ENCODE results near the gene COL1A1.

COL1A1 gene

GRCh38 chr17:50155115-50155819, 46.2 kb downstream of the COL1A1 start:
- no peak for DNase-seq (ENCODE audit: low read depth in 2 of 2)

DNA sequence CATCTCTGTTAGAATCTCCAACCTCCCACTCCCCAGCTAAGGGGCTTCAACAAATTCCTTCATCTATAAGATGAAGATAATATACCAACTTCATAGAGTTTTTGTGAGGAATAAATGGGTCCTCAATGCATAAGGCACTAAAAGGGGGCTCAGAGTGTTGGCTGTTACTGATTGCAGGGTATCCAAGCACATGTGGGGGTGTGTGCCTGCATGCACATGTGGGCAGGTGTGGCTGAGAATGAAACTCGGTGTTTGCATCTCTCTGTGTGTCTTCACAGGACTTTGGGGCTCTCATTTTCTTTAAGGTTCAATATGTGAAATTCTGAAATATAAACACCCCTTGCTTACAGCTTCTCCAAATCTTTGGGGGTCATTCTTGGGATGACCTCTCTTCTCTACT, 46.8 kb downstream of the COL1A1 start:
- DNase-seq (ENCODE audit: low read depth in 2 of 2): no peak

GRCh38 chr17:50153650-50154575, 47.5 kb downstream of the COL1A1 start:
- DNase-seq (ENCODE audit: low read depth in 2 of 2): no peak

- DNase-seq (ENCODE audit: low read depth in 2 of 2): no peak
Observed at GRCh38 chr17:50152736-50153135, 48.7 kb downstream of the COL1A1 start.

GRCh38 chr17:50151937-50152547, 49.4 kb downstream of the COL1A1 start:
- peak in 1 of 2 donors; percentile 54 for DNase-seq (ENCODE audit: low read depth in 2 of 2)

DNA sequence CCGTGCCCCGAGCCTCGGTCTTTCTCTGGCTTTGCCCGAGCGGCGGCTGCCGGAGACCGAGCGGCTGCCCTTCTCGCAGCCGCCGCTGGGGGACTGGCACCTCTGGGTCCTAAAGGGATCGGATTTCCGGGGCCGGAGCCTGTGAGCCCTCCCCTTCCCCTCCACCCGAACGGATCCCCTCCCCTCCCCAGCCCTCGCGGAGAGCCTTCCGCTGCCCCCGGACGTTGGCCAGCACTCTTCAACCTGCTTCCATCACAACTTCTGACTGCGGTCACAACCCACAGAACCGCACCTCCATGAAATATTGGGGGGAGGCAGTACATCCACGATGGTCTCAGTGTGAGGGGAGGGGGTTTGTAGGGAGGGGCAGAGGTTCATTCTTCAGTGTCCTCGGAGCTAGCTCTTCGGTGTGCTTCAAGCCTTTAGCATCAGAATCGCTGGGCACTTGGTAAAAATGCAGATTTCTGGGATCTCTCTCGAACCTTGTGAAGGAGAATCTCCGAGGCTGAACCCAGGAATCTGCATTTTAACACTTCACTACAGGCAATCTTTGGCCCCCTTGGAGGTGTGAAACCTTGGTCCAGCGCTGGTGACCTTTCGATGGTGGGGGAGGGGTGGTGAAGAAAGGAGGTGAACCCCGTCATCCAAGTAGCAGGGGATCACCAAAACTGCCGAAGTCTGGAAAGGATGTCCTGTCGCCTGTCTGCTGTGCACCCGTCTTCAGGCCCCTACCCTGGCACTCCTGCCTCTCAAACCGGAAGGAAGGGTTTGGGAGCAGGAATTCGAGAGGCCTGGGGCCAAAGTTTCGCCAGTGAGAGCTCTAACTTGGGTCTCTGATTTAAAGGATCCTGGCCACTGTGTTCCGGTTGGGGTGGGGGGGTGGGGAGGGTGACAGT, 50.1 kb downstream of the COL1A1 start:
- peak; percentile 83 to 87 for DNase-seq (ENCODE audit: low read depth in 2 of 2)

- no peak for DNase-seq (ENCODE audit: low read depth in 2 of 2)
Observed at GRCh38 chr17:50150354-50151040, 50.9 kb downstream of the COL1A1 start, which contains the start of gene PPP1R9B. Gene PPP1R9B (minus strand): TSS chr17:50150677. CDS start chr17:50150513, 164 bp downstream.

GRCh38 chr17:50149417-50150353, 51.7 kb downstream of the COL1A1 start:
- no peak for DNase-seq (ENCODE audit: low read depth in 2 of 2)

DNA sequence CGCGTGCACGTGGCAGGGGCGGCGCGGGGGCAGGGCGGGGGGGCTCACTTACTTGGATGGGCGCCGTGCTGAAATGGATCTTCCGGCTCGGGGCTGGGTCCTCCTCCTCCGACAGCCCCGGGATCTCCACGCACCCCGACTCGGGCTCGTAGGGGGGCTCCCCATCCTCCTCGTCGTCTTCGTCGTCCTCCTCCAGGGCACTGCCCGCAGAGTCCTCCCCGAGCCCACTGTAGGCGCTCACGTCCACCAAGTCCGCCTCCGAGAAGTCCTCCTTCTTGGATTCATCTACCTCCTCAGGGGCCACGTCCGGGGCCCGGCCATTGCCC, 52.4 kb downstream of the COL1A1 start:
- no peak for DNase-seq (ENCODE audit: low read depth in 2 of 2)

- peak; percentile 71 to 74 for DNase-seq (ENCODE audit: low read depth in 2 of 2)
Observed at GRCh38 chr17:50148226-50149090, 53.0 kb downstream of the COL1A1 start.

DNA sequence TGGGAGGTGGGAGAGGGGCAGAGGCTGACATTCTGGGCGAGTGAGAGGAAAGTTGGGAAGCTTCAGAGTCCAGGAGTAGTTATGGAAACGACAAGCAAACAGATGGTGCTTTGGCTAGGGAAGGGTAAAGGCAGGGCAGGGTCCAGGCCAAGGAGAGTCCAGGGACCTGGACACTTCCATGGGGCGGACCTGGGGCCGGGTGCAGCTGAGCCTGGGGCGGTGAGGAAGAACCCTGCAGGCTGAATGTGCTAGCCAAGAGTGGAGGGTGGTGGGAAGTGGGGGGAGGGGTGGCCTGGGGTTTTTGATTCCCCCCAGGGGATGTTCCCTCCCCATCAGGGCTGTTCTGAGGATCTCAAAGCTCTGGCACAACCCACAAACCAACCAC, 53.6 kb downstream of the COL1A1 start:
- DNase-seq (ENCODE audit: low read depth in 2 of 2): no peak

DNA sequence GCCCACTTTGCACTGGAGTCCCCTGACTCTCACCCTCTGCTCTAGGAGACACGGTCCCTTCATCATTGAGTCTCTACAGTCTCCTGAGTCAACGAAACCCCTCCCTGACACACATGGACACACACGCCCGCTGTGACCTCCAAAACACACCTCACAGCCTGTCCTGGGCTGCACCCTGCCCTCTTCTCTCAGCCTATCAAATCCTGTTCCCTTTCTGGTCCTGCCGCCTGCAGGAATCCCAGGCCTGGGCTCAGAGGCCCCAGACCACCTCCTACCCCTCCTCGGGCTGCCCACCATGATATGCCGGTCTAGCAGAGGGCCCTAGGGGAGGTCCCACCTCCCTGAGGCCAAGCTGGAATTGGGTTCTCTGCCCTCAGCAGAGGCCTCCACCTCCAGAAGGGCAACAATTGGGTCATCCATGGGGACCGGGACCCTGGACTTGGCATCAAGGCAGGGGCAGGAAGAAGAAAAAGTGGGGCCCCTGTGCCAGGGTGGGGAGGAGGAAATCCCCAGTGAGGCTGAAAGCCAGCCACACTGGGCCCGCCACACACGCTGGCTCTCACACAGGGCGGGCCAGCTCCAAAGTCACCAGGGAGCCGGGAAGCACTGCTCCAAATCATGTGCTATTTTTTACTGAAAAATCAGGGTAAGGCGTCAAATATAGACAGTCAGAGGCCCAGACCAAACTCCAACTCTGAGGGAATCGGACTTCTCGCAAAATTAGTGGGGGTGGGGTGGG, 54.3 kb downstream of the COL1A1 start:
- DNase-seq (ENCODE audit: low read depth in 2 of 2): no peak

DNA sequence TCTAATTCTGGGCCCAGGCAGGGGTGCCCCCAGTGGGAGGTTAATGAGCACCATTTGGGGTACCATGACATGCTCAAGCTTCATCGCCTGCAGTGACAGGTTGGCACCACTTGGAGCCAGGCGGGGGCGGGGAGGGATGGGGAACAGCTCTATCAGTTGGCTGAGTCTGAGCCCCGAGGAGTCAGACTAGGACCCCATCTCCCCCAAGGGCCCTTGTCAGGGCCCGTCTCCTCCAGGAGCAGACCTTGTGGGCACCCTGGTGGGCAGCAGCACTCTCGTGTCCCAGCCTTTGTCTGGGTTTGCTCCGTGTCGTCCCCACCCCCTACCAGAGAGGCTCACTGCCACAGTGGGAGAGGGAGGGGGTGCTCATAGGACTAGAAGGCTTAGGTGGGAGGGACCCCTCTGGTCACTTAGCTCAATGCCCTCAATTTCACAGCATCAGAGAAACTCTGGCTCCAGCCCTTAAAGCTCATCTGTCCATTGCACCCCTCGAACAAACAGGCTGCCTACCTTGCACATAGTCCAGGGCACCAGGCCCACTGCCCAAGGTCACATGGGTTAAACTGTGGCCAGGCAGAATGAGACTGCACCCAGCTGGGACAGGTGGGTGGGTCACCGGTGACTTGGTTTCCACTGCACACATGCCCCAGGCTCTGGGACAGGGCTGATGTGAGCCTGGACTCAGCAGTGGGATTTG, 55.1 kb downstream of the COL1A1 start:
- DNase-seq (ENCODE audit: low read depth in 2 of 2): no peak

DNA sequence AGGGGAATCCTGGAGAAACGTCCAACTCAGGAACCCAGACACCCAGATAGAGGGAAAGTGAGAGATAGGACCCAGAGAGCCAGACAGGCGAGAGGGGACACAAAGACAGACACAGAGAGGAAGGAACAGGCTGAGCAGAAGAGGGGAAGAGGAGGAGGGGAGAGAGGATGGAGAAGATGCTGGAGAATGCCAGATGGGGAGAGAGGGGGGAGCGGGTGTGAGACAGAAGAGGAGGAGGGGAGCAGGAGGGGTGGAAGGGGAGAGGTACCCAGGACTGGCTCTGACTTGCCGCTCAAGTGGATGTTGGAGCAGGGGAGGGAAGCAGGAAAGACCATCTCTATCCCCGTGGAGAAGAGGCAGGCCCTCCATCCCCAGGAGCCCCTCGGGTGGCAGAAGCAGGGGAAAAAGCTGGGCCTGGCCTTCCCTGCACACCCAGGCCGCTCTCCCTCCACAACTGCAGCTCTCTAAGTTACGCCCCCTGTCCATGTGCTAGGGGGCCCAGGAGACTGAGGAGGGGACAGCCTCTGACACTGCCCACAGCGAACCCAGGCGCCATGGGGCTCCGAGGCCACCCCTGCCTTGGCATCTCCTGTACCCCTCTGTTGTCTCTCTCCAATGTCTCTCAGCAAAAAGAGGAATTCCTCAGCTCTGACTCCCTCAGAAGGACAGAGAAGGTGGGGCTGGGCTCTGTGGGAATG, 55.8 kb downstream of the COL1A1 start:
- no peak for DNase-seq (ENCODE audit: low read depth in 2 of 2)

- no peak for DNase-seq (ENCODE audit: low read depth in 2 of 2)
Observed at GRCh38 chr17:50144845-50145531, 56.4 kb downstream of the COL1A1 start.

- no peak for DNase-seq (ENCODE audit: low read depth in 2 of 2)
Observed at GRCh38 chr17:50144355-50144754, 57.1 kb downstream of the COL1A1 start.

Measured in stimulated activated CD8-positive, alpha-beta memory T cell treated with anti-CD3 and anti-CD28 coated beads, Interleukin-15, amount 100 ng/mL, for 48 hours (primary cell).